Measurements from ENCODE around the gene DDAH1.

- TF ChIP-seq EZH2 (IDR thresholded peaks at IDR 0.05; ENCODE audit: borderline replicate concordance) (no peak), CTCF (IDR thresholded peaks at IDR 0.05; ENCODE audit: poor library complexity) (no peak), EZH2phosphoT487 (IDR thresholded peaks at IDR 0.05; ENCODE audit: low read depth, severe bottlenecking, unreplicated experiment) (no peak)
Measured at GRCh38 chr1:85280636-85281035, 184.3 kb downstream of the DDAH1 start.
